HG02970 (cell line): ENCODE results near the gene IGF1R.

Experiments
- ATAC-seq: cut with Tn5 transposase; IDR thresholded peaks from one replicate; pipeline ENCODE4 v1.9.1; 2021; ENCODE audit warnings: mild to moderate bottlenecking, moderate library complexity, moderate number of reproducible peaks; ENCODE audit not compliant: unreplicated experiment, low FRiP score

IGF1R gene

DNA sequence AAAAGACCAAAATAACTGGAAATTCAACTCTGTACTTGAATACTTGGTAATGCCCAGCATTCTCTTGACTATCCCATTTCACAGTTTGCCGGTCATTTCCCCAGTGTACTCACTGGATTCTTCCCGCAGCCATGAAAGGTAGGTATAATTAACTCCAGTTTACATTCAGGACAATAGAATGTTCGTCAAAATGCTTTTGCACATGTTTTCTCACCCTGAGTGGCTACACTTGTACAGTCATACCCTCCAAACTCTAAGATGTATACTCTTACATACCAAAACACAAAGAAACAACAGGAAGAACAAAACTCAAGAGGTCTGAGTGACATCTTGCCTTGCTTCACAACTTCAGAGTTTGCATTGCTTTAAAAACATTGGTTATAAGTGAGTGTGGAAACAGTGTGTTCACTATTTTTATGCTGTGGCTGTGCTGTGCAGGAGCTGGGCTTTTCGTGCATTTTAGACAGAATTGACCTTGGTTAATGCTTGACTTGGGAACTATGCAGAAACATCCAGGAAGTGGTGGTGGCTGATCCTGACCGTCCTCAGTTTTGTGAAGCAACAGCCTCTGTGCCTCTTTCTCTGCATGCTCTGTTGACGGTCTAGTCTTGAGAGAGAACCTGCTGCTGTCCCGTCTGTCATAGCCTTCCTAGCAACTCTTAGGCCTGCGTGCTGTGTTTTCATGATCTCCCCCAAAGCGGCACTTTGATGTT is 90.5 kb downstream of the IGF1R start:
- ATAC-seq = no peak

DNA sequence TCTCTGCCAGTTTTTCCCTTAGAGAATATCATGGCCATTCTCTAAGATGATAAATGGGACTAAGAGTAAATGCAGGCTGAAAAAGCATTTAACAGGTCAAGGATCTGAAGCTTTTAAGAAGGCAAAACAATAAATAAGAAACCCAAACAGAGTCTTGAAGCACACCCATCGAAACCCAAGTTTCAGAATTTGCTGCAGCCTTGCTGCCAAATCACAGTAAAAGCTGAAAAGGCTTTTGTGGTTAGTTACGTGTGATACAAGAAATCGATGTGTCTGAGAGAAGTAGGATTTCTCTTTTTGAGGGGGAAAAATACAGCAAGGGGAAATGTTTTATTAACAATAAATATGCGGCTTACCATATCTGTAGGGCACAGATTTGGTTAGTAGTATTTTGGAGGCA is 92.0 kb downstream of the IGF1R start:
- no peak for ATAC-seq

DNA sequence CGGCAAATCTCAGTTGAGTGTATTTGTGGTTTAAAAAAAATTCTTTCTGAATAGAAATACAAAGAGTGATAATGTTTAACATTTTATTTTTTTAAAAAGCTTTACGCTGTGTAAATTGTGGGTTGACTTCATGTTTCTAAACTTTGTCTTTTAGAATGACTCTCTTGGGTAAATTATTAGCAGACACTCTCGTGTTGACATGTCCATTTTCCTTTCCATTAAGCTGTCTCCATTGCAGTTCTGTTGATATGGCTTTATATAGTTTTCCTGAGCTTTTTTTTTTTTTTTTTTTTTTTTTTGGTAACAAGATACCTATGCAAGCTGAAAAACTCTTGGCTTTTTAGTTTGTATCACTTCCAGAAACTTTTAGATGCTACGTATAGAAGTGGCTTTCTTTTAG is 92.6 kb downstream of the IGF1R start:
- ATAC-seq = no peak

DNA sequence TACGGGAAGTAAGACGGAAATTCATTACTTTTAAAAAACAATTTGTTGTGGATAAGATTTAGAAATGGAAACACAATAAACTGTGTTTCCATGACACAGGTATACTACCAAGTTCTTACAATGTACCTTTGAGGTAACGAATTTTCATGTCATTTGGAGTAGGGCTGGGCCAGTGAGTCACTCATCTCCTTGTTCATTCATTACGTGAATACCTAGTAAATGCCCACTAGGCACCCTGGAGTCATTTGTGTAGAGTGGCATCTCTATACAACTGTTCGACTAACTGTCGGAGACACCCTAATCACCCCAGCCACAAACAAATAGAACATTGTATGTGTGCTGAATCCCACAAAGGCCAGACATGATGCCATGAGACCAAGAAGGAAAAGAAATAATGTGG is 94.8 kb downstream of the IGF1R start:
- no peak for ATAC-seq

DNA sequence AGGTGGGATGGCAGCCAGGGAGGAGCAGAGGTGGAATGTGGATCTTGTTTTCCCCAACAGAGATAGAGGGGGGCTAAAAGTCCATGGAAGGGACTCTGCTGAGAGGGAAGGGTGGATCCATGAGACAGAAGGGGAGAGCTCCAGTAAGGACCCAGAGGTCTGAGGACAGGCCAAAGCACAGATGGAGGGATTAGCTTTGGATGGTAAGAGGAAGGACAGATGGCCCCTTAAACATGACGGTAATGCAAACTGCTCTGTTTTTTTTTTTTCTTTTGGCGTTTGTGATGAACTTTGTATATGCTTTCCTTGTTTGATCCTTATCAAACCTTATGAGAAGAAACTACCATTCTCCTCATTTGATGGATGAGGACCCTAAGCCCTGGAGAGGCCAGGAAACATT is 96.2 kb downstream of the IGF1R start:
- ATAC-seq = no peak

DNA sequence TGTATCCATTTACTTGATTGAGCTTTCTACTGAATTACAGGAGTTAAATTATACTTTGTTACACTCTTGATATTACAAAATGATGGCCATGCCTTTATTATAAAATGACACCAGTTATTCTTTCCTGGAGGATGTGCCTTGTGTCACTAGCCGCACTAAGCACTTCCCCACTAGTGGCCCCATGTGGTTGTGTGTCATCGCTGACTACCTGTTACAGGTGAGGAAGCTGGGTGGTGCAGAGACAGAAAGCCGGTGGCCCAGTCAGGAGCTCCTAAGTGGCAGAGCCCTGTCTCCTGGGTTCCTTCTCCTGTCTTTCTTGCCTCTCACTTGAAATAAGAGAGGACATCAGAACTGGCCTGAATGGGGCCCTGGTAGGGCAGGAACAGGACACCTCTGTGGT is 96.8 kb downstream of the IGF1R start:
- ATAC-seq = no peak

DNA sequence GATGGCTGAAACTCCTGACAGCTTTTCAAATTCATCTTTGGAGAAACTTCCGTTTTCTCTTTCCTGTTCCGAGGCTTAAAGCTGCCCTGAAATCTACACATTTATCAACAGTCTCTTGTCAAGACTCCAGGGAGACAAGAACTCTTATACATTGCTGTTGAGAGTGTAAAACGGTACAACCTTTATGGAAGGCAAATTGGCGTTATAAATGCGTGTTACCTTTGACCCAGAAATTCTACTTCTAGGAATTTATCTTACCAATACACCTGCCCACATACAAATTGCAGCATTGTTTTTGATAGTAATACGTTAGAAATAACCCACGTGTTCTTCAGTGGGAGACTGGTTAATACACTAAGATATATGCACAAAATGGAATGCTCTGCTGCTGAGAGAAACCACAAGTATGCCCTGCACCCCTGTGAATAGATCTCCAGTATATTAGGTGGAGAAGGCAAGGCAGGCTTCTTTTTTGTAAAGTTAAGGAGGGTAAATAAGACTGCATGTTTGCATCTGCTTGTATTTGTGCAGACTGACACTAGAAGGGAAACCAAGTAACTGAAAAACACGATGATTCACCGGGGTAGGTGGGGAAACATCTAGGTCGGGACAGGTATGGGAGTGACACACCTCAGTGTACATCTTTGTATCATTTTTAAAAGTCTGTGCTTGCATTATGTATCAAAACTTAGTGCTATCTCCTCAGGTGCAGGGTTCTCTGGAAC is 97.5 kb downstream of the IGF1R start:
- no peak for ATAC-seq

DNA sequence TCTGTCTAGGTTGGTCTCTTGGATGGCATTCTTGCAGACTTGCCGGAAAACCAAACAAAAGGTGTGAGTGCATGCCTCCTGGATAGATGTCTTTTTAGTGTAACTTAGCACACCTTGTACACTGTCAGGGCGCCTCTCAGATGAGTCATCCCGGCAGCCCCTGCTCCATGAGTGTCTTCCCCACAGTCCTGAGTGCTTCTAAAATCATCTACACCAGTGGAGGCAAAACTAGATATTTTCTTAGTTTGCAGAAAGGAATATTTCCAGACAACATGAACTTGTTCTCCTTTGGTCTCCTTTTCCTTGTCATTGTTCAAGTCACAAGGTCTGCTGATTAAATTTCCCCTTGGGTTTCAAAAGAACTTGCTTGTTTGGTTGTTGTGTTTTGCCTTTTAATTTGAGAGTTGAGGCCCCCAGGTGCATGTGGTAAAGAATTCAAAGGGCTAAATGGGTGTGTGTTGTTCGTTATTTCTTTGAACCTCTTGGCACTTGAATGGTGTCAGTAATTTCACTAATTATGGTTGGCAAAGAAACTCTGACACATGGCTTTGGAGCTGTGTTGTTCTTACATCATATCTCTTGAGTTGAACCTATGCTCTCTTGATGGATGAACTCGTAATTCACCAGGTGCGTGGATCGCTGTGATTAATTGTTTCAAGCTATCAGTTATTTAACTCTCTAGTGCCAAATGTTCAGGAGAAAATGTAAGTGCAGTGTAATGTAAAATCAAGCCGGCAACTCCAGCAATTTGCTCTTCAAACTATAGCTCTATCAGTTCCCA is 98.2 kb downstream of the IGF1R start:
- no peak for ATAC-seq

DNA sequence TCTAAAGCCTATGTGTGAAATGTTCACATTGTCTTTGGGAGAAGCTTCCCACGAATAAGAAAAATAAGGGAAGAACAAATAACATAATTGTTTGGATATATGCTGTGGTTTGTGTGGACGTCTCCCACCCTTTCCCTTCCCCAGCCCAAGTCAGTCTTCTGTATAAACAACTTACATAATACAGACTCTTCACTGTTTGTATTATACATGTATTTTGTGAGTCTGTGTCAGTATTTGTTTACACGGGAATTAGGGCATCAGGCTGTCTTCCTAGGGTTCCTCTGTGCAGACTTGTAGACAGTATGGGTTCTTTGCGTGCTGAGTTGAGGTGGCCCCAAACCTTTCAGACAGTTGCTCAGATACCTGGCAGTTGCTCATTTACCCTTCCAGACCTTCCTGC is 103.4 kb downstream of the IGF1R start:
- ATAC-seq = no peak

DNA sequence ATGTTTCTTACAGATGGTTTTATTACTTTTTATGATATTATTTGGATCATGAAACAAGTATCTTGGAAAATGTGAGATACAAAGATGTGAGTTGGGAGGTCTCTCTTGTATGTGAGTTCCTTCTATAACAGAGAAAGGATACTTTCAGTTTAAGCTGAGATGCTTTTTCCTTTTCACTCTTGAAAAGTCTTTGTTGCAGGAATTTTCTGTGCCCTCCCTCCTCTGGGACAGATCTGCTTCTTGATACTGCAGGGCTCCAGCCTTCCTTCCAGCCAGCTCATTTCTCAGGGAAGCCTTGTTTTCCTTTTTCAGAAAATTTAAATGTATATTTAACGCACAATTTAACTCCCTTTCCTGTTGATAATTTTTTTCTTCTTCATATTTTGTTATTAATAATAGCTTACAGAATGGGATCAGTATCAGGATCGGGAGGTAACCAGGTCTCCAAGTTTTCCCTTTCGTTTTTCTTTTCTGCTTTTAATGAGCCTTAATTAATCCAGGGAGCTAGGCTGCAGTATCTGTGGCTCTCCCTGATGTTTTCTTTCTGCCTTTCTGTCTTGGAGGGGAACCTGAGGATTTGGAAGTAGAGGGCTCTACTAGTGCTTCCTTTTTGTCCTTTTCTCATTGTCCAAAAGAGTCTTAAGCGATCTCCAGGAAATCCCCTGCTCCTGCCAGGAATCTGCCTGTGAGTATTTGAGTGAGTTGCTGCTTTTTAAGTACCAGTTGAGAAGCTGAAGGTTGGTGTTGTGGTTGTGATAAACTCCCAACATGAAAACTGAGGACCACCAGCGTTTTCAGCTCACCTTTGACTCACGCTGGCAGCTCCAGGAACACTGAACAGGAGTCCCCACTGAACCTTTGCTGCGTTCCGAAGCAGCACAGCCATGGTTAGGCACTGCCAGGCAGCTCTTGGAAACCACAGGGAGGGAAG is 105.7 kb downstream of the IGF1R start:
- ATAC-seq = no peak

DNA sequence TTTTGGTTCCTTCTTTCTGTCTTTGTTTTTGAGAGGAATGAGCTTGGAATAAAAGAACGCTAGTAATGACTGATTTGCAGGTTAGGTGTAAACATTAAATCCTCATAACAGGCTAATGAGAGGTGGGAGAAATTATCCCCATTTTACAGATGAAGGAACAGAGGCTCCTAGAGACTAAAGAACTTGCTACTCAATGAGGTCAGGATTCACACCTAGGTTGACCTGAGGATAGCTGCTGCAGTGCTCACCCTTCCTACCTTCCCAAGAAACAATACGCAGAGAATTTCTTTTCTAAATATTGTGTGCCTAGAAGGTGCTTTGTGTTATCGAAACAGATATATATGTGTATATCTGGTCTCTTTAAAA is 106.3 kb downstream of the IGF1R start:
- ATAC-seq = no peak

DNA sequence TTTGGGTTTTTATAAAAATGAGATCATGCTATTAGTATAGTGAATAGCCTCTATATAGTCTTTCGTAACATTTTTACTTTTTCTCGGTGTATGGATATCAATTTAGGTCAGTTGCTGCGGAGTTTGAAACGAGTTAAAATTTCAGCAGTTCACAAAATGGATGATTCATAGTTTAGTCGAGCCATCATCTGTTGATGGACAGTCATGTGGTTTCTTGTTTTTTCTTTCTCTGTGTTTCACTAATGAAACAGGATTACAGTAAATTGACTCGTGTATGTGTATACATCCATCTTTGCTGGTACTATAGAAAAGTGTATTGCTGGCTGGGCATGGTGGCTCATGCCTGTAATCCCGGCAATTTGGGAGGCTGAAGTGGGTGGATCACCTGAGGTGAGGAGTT is 106.8 kb downstream of the IGF1R start:
- ATAC-seq = no peak

DNA sequence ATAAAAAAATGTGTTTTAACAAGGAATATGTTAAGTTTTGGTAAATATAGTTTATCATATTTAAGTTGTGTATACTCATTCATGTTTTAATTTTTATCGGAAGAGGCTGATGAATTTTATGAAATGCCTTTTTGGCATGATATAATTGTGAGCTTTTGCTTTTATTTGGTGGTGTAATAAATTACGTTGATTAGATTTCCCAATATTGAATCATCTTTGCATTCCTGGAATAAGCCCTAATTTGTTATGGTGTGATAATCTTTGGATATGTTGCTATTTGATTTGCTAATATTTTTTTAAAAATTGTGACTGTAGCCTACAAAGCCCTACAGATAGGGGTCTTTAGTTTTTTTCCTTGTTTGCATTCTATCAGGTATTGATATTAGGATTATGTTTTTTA is 107.4 kb downstream of the IGF1R start:
- no peak for ATAC-seq

DNA sequence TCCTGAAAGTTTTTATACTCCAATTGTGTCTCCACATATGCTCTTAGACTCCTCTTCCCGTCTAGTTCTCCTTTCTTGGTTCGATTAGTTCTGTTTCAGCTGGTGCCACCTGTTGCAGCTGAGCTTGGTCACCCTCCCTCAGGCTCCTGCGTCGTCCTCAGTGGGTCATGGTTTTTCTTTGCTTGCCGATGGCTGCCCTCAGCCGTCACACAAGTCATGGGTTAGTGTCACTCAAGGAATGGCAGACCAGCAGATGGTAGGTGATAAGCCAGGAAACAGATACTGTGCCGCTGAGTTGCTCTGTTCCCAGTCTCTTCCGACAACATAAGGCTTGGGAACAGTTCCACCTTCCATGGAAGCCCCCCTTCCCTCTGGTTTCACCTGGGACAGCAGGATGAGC is 109.9 kb downstream of the IGF1R start:
- no peak for ATAC-seq

DNA sequence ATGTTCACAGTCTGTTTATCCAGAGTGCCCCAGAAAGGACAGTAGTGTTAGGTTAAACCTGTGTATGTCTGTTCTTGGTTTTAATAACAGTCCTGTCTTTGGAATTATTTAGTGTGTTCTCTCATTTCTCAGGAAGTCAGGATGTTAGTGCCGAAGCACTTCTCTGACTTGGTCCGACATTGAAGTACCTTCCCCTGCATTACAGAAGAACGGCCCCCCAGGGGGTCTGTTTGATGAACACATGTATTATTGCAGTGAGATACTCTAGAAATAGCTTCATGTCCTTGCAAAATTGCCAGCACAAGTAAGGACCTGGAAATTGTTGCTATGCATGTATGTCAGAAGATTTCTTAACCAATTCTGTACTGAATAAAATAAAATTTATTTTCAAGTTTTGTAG is 110.9 kb downstream of the IGF1R start:
- no peak for ATAC-seq

DNA sequence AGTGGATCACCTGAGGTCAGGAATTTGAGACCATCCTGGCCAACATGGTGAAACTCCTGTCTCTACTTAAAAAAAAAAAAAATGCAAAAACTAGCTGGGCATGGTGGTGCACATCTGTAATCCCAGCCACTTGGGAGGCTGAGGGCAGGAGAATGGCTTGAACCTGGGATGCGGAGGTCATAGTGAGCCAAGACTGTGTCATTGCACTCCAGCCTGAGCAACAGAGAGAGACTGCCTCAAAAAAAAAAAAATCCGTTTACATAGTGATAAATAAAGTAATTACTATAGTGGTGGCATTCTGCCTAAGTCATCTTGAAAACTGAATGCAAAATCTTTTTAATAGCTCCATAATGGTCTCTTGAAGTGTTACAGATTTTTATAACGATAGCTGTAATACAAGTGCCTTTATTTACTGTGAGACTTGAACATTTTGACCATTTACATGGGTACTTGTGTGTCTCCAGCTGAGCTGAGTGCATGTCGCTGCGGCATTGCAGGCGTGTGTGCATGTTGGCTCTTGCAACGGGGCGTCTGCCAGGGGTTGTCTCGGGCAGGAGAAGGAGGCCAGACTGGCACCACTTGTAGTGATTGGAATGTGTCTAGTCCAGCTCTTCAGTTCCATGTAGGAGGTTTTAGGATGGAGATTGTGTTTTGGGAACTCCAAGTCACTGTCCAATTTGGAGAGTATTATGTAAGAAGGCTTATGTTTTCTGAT is 111.9 kb downstream of the IGF1R start:
- ATAC-seq = no peak

DNA sequence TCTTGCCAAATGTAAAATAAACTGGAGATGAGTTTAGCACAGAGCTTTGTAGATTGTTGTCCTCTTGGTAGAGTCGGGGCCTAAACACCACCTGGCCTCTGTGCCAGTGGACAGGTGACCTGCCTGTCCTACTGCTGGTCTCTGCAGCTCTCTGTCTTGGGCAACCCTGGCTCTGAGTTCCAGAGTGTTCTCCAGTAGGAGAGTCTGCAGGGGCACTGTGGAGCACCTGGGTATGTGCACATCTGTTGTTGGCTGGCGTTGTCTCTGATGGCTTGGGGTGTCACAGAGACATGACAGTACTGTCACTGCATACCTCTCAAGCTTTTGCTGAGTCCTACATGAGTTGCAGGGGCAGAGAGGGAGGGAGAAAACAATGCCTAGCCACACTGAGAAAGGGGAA is 112.6 kb downstream of the IGF1R start:
- ATAC-seq = no peak

DNA sequence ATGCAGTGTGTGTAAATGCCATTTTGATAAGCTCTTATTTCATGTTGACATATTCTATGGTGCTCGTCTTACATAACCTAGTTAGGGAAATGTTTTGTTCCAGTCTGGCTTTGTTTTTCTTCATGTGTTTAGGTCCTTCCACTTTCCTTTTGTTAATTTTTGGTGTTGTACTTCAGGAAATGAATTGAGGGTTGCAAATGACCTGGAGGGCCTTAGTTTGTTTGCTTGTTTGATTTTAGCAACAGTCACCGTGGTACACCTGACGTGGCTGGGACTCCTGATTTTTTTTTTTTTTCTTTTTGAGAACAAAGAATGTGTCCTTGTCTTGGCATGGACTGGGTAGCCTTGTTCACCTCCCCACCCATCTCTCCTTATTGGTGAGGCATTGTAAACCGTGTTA is 114.8 kb downstream of the IGF1R start:
- ATAC-seq = no peak

DNA sequence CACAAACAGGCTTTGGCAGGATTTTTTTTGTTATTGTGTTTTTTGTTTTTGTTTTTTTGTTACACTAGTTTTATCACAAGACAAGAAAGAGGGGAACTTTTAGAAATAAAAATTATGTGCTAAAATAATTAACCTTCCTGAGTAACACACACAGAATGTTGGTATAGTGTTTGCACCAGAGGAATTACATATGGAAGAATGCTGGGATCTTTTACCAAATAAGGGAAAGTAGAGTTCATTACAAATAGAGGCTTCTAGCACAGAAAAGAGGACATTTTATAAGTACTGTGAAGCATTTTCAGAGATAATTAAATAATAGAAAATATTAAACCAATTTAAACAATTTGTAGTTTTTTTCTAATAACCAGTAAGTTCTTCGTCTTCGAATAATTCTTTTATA is 116.0 kb downstream of the IGF1R start:
- ATAC-seq = no peak

DNA sequence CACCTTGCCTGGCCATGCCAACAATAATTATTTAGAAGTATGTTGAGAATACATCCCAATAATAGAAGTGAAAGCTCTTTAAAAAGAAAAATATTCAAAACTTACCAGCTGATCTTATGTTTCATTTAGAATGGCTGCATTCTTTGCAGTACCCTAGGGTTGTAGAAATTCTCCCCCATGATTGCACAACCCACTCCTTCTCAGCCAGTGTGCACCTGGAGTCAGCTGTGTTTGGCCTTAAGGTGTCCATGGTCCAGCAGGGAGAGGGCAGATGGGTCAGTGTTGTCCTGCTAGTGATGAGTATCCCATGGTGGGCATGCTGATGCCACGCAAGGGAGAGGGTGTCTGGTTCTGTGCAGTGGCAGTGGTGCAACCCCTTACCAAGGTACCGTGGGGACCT is 117.3 kb downstream of the IGF1R start:
- no peak for ATAC-seq
